Gastrocnemius medialis (tissue), 4 donors: ENCODE results near the gene CDC5L. TPM values are rescaled to one million over a fixed set of nuclear protein-coding genes. Genes with fewer than 3 reads are reported as not detected.

Experiments
- ATAC-seq, 2 donors: fragments of 150-250 bp; one replicate each; pipeline ENCODE4 v1.9.1; 2016
- DNase-seq, 2 donors: peaks; one replicate each; pipeline ENCODE4 v3.0.0-alpha.2; 2019
- H3K27ac ChIP-seq, 4 donors: fragments of 200-600 bp; sonication (generic); 1 replicate in 1 of 4; 2 replicates in 3 of 4; pipeline ENCODE4 v1.5.1; 2016 to 2018; ENCODE audit warnings: mild to moderate bottlenecking in 2 of 4, moderate library complexity in 1 of 4
- H3K27me3 ChIP-seq, 3 donors: fragments of 200-600 bp; sonication (generic) in 2 of 3; 1 replicate in 1 of 3; 2 replicates in 2 of 3; pipeline versions ENCODE4 v1.5.1 to v1.6.0; 2016 to 2019; ENCODE audit warnings: mild to moderate bottlenecking in 1 of 3, moderate library complexity in 1 of 3
- H3K36me3 ChIP-seq, 2 donors: fragments of 200-600 bp; sonication (generic) in 1 of 2; one replicate each; pipeline ENCODE4 v1.5.1; 2017 to 2018
- H3K4me1 ChIP-seq, 2 donors: fragments of 200-600 bp; sonication (generic) in 1 of 2; one replicate each; pipeline ENCODE4 v1.5.1; 2016 to 2017; ENCODE audit warnings: mild to moderate bottlenecking in 2 of 2
- H3K4me3 ChIP-seq, 4 donors: fragments of 200-600 bp; sonication (generic) in 3 of 4; 1 replicate in 1 of 4; 2 replicates in 3 of 4; pipeline ENCODE4 v1.5.1; 2016 to 2019; ENCODE audit warnings: mild to moderate bottlenecking in 2 of 4
- H3K9me3 ChIP-seq, 3 donors: fragments of 200-600 bp; sonication (generic) in 2 of 3; 1 replicate in 1 of 3; 2 replicates in 2 of 3; pipeline ENCODE4 v1.5.1; 2016 to 2019
- CTCF ChIP-seq, 5 experiments: fragments of 450-650 bp in 3 of 5; fragments of 200-600 bp in 2 of 5; sonication (generic) in 2 of 5; IDR thresholded peaks in 4 of 5; conservative IDR thresholded peaks in 1 of 5; 1 replicate in 4 of 5; 2 replicates in 1 of 5; pipeline ENCODE4 v1.5.1; 2016 to 2019; ENCODE audit warnings: antibody characterized with exemption in 5 of 5, mild to moderate bottlenecking in 3 of 5, moderate library complexity in 3 of 5
- POLR2A ChIP-seq, 2 donors: fragments of 450-650 bp; IDR thresholded peaks; one replicate each; pipeline ENCODE4 v1.6.1; 2017; ENCODE audit warnings: antibody characterized with exemption in 2 of 2, mild to moderate bottlenecking in 2 of 2, moderate library complexity in 2 of 2
- in situ Hi-C, 4 donors: fragments of 200-750 bp; cut with MboI; loops; one replicate each; pipeline versions ENCODE4 v1.15.0 to v1.8.0; 2017; ENCODE audit warnings: low sequenced_read_pairs in 4 of 4
- intact Hi-C: fragments of 100-400 bp; cut with DNase I; formaldehyde crosslinking; loops from one replicate; pipeline ENCODE4 v1.15.1; 2023; ENCODE audit warnings: low total_unique reads
- total RNA-seq, 4 donors: library from RNA; depleted of rRNA; stranded (reverse); fragments of >200 nt; gene quantifications; one replicate each; pipeline versions ENCODE4 v1.1.0 to v1.2.3, GENCODE V29; 2016

Gene CDC5L
- total RNA-seq, 4 donors from 2014 or later: 26.3 to 30.3 (median 27.7) TPM

DNA sequence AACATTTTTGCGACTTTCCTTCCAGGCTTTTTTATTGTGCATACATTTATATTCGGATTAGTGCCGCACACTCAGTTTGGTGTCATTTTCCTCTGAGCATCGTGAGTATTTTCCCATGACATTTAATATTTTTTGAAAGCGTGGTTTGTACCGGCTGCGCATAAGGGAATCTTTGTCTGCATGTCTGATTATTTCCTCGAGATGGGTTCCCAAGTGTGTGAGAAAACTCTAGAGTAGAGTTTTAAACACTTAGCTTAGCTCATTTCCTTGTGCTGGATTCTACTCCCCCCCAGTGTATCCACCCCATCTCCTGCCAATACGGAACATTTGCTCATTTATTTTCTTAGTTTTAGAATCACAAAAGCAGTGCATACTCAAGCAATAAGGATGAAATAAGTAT is 94.3 kb downstream of the CDC5L start:
- intact Hi-C loops: no loop called here
- TF ChIP-seq POLR2A (IDR thresholded peaks at IDR 0.05) (no peak), CTCF (IDR thresholded peaks at IDR 0.05 in 4 of 5, conservative IDR thresholded peaks at IDR 0.05 in 1 of 5) (no peak)
- H3K9me3 ChIP-seq: no peaks in the 10 kb centered on the region
- no peak overlapping the region for H3K4me3 ChIP-seq
- peaks cover 10 to 18% of the 10 kb centered on the region in 2 donors for H3K4me1 ChIP-seq
- no peaks in the 10 kb centered on the region for H3K27me3 ChIP-seq
- ATAC-seq: no peak
- in situ Hi-C loops: loop anchor here (10.0 to 25.0 kb wide), 4 partner anchors 156 to 1431 kb away; no protein-coding TSS in a partner anchor
- no peaks in the 10 kb centered on the region for H3K36me3 ChIP-seq
- no peak for DNase-seq
- H3K27ac ChIP-seq: no peak overlapping the region

DNA sequence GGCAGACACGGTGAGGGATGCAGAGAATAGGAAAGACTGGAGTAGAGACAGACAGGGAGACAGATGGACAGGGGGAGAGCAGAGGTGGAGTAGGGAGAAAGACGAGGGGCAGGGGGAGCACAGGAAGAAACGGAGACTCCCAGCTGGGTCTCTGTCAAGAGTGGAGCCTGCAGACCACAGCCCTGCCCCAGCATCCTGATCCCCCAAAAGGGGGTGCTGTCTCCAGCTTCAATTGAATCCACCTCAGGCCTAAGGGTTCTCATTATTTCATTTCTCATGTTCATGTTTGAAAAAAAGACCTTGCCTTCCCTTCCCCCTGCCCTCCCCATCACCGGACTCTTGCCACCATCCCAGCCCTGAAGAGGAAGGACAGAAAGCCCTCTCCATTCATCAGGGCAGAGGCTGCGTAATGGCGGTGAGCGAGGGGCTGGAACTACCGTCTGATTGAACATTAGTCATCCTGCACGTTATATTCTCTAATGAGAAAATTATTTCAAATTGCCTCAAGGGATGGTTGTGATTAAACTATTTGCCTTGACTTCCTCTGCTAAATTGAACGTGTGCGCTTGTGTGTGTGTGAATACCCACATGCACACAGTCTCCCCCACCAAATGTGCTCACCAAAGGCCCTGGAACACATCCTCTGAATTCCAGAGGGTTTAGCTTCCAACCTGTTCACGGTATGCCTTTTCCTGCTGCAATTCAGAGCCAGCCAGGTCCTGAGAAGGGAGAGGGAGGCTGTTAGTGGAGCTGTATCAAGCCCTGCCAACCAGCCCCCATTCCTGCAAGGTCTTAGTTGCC is 98.3 kb downstream of the CDC5L start:
- H3K27ac ChIP-seq: no peak overlapping the region
- no peaks in the 10 kb centered on the region for H3K27me3 ChIP-seq
- in situ Hi-C loops (loop anchor here (10.0 to 25.0 kb wide), 4 partner anchors 152 to 1426 kb away; no protein-coding TSS in a partner anchor), intact Hi-C loops (loop anchor here (5.0 kb wide), 1 partner anchor 1446 kb away; no protein-coding TSS in a partner anchor)
- peaks cover 0 to 5% of the 10 kb centered on the region in 2 donors for H3K4me1 ChIP-seq
- DNase-seq: no peak
- no peak overlapping the region for H3K4me3 ChIP-seq
- no peaks in the 10 kb centered on the region for H3K36me3 ChIP-seq
- ATAC-seq: no peak
- H3K9me3 ChIP-seq: no peaks in the 10 kb centered on the region
- TF ChIP-seq POLR2A (IDR thresholded peaks at IDR 0.05) (no peak), CTCF (IDR thresholded peaks at IDR 0.05 in 4 of 5, conservative IDR thresholded peaks at IDR 0.05 in 1 of 5) (no peak)

- H3K4me1 ChIP-seq: peaks cover 0 to 5% of the 10 kb centered on the region in 2 donors
- no peaks in the 10 kb centered on the region for H3K9me3 ChIP-seq
- H3K27me3 ChIP-seq: no peaks in the 10 kb centered on the region
- DNase-seq: no peak
- no peaks in the 10 kb centered on the region for H3K36me3 ChIP-seq
- no peak overlapping the region for H3K27ac ChIP-seq
- in situ Hi-C loops: loop anchor here (10.0 to 25.0 kb wide), 4 partner anchors 150 to 1425 kb away; no protein-coding TSS in a partner anchor
- no peak overlapping the region for H3K4me3 ChIP-seq
- no peak for TF ChIP-seq POLR2A (IDR thresholded peaks at IDR 0.05)
- TF ChIP-seq CTCF (IDR thresholded peaks at IDR 0.05 in 4 of 5, conservative IDR thresholded peaks at IDR 0.05 in 1 of 5): no peak
- no peak for ATAC-seq
- intact Hi-C loops: loop anchor here (5.0 kb wide), 1 partner anchor 1445 kb away; no protein-coding TSS in a partner anchor
Measured at GRCh38 chr6:44487002-44487401, 99.5 kb downstream of the CDC5L start.

DNA sequence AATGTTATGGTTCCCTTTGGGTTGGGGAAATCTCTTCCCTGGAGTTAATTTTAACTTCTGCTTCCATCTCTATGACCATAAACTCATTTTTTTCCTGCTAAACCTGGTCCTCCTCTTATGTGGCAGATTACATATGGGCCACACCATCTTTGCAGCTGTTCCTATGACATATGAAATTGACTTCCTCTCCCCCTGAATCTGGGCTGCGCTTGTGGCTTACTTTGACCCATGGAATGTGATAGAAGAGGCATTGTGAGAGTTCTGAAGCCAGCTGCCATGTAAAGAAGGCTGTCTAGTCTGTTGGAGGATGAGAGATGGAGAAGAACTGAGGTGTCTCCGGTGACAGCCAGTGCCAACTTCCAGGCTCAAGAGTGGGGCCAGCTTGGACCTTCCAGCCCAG is 100.1 kb downstream of the CDC5L start:
- H3K27me3 ChIP-seq: no peaks in the 10 kb centered on the region
- in situ Hi-C loops: loop anchor here (10.0 to 25.0 kb wide), 4 partner anchors 150 to 1425 kb away; no protein-coding TSS in a partner anchor
- H3K4me3 ChIP-seq: no peak overlapping the region
- H3K4me1 ChIP-seq: peaks cover 0 to 5% of the 10 kb centered on the region in 2 donors
- intact Hi-C loops: loop anchor here (5.0 kb wide), 1 partner anchor 1445 kb away; no protein-coding TSS in a partner anchor
- DNase-seq: no peak
- ATAC-seq: no peak
- no peak overlapping the region for H3K27ac ChIP-seq
- H3K36me3 ChIP-seq: no peaks in the 10 kb centered on the region
- no peak for TF ChIP-seq CTCF (IDR thresholded peaks at IDR 0.05 in 4 of 5, conservative IDR thresholded peaks at IDR 0.05 in 1 of 5)
- no peak for TF ChIP-seq POLR2A (IDR thresholded peaks at IDR 0.05)
- H3K9me3 ChIP-seq: no peaks in the 10 kb centered on the region
